NCI-H146 (cell line): ENCODE measurements around the gene NOM1.

Source experiments
- DNase-seq: peaks from one replicate; lab custom pipeline; 2025; lab: John Stamatoyannopoulos, UW

NOM1 gene

DNA sequence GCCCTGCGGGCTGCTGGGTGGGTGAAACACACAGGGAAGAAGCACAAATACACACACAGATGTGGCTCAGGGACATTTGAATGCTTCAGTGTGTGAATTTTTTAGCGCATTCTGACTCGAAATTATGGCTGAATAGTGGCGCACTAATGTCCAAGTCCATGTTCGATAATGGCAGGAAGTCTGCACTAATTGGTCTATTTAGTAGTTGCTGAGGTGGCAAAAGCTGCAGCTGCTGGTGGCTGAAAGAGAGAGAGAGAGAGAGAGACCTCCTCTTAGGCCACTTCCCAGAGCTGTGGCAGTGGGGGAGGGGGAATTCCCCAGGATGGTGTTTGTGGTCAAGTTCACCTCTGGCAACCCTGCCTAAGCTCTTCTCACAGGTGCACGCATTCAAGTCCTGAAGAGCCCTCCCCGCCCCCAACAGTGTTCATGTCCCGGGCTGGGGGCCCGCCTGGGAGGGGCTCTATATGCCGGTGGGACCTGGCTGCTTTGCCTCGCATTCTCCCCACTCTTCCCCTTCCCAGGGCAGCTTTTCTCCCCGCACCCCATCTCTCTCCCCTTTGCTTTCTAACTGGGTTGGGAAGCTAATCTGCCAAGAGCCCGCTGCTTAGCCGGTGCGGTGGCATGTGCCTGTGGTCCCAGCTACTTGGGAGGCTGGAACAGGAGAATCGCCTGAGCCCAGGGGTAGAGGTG is 67.0 kb downstream of the NOM1 start:
- DNase-seq: peak; percentile 42

DNA sequence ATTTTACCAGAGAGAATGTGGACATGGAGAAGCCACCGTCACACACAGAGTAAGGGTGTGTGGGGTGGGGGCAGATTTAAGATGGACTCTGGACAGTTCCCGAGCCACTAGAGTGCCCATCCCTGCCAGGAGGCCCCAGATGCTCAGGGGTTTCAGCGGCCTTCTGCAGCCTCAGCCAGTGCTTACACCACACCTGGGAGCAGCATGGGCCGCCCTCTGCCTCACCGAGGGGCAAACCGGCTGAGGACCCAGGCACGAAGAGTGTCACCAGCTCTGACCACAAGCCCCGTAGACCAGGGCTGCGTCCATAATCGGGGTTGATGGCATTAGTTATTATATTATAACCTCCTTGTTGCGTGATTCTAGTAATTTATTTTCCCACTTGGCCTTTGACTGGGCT is 67.6 kb downstream of the NOM1 start:
- DNase-seq: no peak

GRCh38 chr7:157017603-157018327 is 68.3 kb downstream of the NOM1 start:
- DNase-seq: no peak

DNA sequence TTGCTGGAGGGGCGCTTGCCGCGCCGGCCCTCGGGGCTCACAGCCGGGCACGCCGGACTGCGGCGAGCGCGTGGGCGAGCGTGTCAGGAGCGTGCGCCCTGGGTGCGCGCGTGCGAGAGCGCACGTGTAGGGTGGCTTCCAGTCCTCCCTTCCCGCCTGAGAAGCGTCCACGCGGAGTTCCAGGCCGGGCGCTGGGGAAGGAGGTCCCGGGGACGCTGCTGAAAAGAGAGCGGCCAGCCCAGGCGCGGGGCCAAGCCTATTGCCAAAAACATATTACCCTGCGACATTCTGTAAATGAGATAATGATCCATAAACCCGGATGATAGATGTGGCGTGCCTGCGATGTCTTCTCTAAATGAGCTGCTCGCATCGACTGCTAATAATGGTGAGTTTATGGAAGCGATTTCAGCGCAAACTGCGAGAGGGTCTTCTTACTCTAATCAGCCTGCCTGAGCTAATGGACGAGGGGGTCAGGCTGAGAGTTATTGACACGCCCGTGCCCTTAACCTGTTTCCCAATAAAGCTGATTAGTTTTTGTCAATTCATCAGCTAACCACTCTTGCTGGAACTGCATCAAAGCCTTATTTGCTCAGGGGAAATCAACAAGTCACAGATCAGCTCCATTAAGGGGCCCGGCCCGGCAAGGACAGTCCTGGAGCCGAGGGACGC is 69.0 kb downstream of the NOM1 start:
- DNase-seq: no peak

GRCh38 chr7:157018997-157019608 is 69.6 kb downstream of the NOM1 start:
- peak; percentile 53 for DNase-seq

- no peak for DNase-seq
Observed at GRCh38 chr7:157019718-157020451, 70.4 kb downstream of the NOM1 start.

DNA sequence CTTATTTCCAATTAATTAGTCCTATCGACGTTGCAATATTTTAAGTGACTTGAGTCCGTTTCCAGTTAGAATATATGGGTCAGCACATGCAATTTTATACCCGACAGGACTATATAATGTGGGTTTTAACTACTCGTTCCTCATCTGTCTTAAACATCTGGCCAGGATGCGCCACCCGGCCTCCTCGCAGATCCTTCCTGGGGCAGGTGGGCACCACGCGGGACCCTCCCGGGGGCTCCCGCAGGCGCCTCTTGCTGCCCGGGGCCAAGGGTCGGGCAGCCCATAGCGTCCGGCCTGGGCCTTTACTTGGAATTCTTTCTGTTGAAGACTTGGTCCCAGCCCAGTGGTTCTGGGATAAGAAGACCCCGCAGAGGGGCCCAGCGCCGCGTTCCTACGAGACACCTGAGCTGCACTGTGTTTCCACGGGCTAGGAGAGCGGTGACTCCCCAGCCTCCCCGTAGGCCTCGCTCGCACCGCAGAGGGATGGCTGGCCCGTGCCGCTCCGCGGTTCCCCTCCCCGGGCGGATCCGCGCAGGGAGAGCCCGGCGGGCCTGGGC is 71.1 kb downstream of the NOM1 start:
- DNase-seq: no peak

DNA sequence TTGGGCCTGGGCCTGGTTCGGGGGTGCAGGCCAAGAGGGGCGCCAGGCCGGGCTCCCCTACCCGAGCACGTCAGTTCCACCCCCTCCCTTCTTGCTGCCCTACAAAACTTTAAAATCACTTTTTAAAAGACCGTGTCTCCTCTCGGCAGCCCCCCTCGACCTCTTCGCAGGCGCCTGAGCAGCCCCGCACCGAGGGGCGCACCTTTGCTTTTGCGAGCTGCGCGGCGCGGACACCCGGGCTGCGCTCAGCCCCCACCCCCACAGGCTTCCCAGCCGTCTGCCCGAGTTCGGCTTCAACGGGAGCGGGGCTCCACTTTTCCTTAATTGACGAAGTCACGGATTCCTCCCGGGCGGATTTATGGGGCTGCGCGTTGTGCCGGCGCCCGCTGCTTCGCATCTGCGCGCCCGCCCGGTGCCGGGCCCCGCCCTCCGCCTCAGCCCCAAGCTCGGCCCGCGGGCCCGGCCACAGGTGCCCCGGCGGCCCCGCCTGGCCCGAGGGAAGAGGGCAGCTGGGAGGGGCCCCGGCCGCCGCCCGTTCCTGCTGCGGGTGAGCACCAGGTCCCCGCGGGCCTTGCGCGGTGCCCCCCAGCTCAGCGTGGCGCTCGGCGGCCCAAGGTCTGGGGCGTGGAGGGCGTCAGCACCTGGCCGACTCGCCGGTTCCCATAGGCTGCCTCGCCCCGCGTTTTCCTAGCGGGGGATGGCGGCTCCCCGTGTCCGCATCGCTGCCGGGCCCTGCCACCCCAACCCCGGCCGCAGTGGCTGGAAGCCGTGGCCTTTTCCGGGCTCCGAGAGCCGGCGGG is 71.8 kb downstream of the NOM1 start:
- DNase-seq: peak; percentile 30

DNA sequence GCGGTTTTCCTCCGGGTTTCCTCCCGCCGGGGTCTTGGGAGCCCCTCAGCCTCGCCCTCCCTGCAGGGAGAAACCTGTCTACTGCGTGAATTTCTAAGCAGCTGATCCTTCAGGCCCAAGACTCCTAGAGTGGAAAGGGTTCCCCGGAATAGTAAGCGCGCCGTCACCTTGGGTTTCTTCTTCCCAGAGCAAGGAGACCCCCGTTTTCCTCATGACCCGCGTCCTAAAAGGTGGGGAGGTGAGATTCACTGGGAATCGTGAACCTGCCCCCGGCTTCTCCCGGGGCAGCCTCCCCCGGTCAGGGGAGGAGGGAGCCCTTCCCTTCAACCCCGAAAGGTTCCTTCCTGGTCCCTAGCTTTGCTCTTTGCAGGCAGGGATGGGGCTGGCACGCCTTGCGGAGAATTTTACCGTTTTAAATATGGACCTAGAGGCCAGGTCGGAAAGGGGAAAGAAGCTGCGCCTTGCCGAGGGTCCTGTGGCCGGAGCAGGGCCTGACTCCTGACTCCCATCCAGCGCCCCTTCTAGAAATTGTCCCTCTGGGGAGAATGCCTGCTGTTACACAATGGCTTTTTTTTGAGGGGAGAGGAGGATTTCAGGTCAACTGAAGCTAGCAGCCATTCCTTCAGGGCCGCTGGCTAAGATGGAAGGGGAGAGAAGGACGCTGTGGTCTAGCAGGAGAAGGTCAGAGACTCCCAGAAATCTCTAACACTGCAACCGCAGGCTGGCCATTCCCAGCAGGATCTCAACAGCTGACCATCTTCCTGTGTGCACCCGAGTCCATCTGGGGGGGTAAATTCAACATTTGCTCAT is 72.6 kb downstream of the NOM1 start:
- no peak for DNase-seq
